Measurements from ENCODE around the gene RIC3.

GRCh38 chr11:8217926-8218325 is 49.1 kb upstream of the RIC3 start:
- TF ChIP-seq POLR2AphosphoS5 (IDR thresholded peaks at IDR 0.05): no peak
- no peak for TF ChIP-seq CTCF (IDR thresholded peaks at IDR 0.05)
- TF ChIP-seq POLR2A (IDR thresholded peaks at IDR 0.05): no peak
